Activated CD8-positive, alpha-beta T cell treated with anti-CD3 and anti-CD28 coated beads for 36 hours (primary cell): ENCODE data around the gene PLEK. TPM values are rescaled to one million over a fixed set of nuclear protein-coding genes. Genes with fewer than 3 reads are reported as not detected.

Experiments used
- ATAC-seq: fragments of 200-7000 bp; cut with Tn5 transposase; one replicate; pipeline ENCODE4 v1.10.0; 2021; ENCODE audit warnings: mild to moderate bottlenecking, moderate library complexity
- CTCF ChIA-PET: fragments of 350-600 bp; sonication (Branson Sonifier 250); formaldehyde crosslinking; loops from one replicate; lab custom pipeline; 2021; ENCODE audit warnings: antibody characterized with exemption; lab: Charles Lee
- POLR2A ChIA-PET: fragments of 350-600 bp; sonication (Branson Sonifier 250); formaldehyde crosslinking; loops from one replicate; lab custom pipeline; 2021; ENCODE audit warnings: antibody characterized with exemption; lab: Charles Lee
- DNase-seq: peaks from one replicate; pipeline ENCODE4 v3.0.0-alpha.2; 2020
- H3K27ac Mint-ChIP-seq: one replicate; pipeline ENCODE4 v1.8.0; 2021; ENCODE audit warnings: mild to moderate bottlenecking, mixed read lengths
- H3K27me3 Mint-ChIP-seq: one replicate; pipeline ENCODE4 v1.8.0; 2021; ENCODE audit warnings: mixed read lengths
- H3K36me3 Mint-ChIP-seq: one replicate; pipeline ENCODE4 v1.8.0; 2021; ENCODE audit warnings: low read depth, mixed read lengths
- H3K4me1 Mint-ChIP-seq: one replicate; pipeline ENCODE4 v1.8.0; 2021; ENCODE audit warnings: low read depth, mixed read lengths
- H3K4me3 Mint-ChIP-seq: one replicate; pipeline ENCODE4 v1.8.0; 2021; ENCODE audit warnings: mild to moderate bottlenecking, moderate library complexity, mixed read lengths
- H3K9me3 Mint-ChIP-seq: one replicate; pipeline ENCODE4 v1.8.0; 2021; ENCODE audit warnings: mixed read lengths
- CTCF ChIP-seq: fragments of 200-600 bp; IDR thresholded peaks from one replicate; pipeline ENCODE4 v1.8.0; 2022; ENCODE audit warnings: antibody characterized with exemption, mild to moderate bottlenecking
- intact Hi-C: fragments of 100-400 bp; cut with micrococcal nuclease; formaldehyde crosslinking; loops from one replicate; pipeline ENCODE4 v1.10.0; 2022
- total RNA-seq, 2 experiments: library from RNA; stranded (reverse); gene quantifications; one replicate each; pipeline ENCODE4 v1.2.3, GENCODE V29; 2021

Gene PLEK
- total RNA-seq, 2 experiments from 2014 or later: 4.8 to 6.0 TPM

- Mint-ChIP-seq H3K9me3 (peaks cover 11% of the 10 kb centered on the region), H3K27me3 (no peaks in the 10 kb centered on the region), H3K36me3 (no peaks in the 10 kb centered on the region), H3K4me3 (no peak overlapping the region), H3K4me1 (peaks cover 19% of the 10 kb centered on the region), H3K27ac (peak overlapping the region; percentile 40)
- ATAC-seq (no peak), DNase-seq (no peak)
- intact Hi-C loops: no loop called here
- no peak for TF ChIP-seq CTCF
- POLR2A ChIA-PET: no interaction called here
- CTCF ChIA-PET: interaction anchor here (0.8 kb wide), 1 partner anchor 22 kb away, joined by 4 read pairs; no protein-coding TSS in a partner anchor
Measured at GRCh38 chr2:68411397-68412126, 46.5 kb downstream of the PLEK start.

- no peak overlapping the region for H3K27ac Mint-ChIP-seq
- H3K27me3 Mint-ChIP-seq: no peaks in the 10 kb centered on the region
- ChIA-PET POLR2A (no interaction called here), CTCF (interaction anchor here (0.8 to 1.0 kb wide), 2 partner anchors 23 to 29 kb away, joined by 3 to 4 read pairs; no protein-coding TSS in a partner anchor)
- DNase-seq (no peak), ATAC-seq (no peak)
- no peaks in the 10 kb centered on the region for H3K36me3 Mint-ChIP-seq
- intact Hi-C loops: no loop called here
- no peak overlapping the region for H3K4me3 Mint-ChIP-seq
- peaks cover 8% of the 10 kb centered on the region for H3K9me3 Mint-ChIP-seq
- no peak for TF ChIP-seq CTCF
- H3K4me1 Mint-ChIP-seq: peaks cover 19% of the 10 kb centered on the region
Measured at GRCh38 chr2:68412127-68412819, 47.2 kb downstream of the PLEK start.

GRCh38 chr2:68413466-68413865 lies 48.4 kb downstream of the PLEK start:
- H3K27ac Mint-ChIP-seq: no peak overlapping the region
- intact Hi-C loops: no loop called here
- H3K9me3 Mint-ChIP-seq: no peaks in the 10 kb centered on the region
- DNase-seq: no peak
- no peaks in the 10 kb centered on the region for H3K27me3 Mint-ChIP-seq
- ATAC-seq: no peak
- TF ChIP-seq CTCF: no peak
- ChIA-PET POLR2A (no interaction called here), CTCF (interaction anchor here (1.0 to 1.2 kb wide), 2 partner anchors 28 kb away, joined by 3 read pairs; no protein-coding TSS in a partner anchor)
- no peaks in the 10 kb centered on the region for H3K36me3 Mint-ChIP-seq
- no peak overlapping the region for H3K4me3 Mint-ChIP-seq
- H3K4me1 Mint-ChIP-seq: peaks cover 25% of the 10 kb centered on the region

- DNase-seq (no peak), ATAC-seq (no peak)
- no peaks in the 10 kb centered on the region for H3K9me3 Mint-ChIP-seq
- no peak overlapping the region for H3K27ac Mint-ChIP-seq
- H3K4me3 Mint-ChIP-seq: no peak overlapping the region
- intact Hi-C loops: no loop called here
- POLR2A ChIA-PET: no interaction called here
- TF ChIP-seq CTCF: no peak
- peaks cover 25% of the 10 kb centered on the region for H3K4me1 Mint-ChIP-seq
- H3K27me3 Mint-ChIP-seq: no peaks in the 10 kb centered on the region
- CTCF ChIA-PET: interaction anchor here (1.0 to 1.2 kb wide), 4 partner anchors 9 to 54 kb away, joined by 3 read pairs; no protein-coding TSS in a partner anchor
- no peaks in the 10 kb centered on the region for H3K36me3 Mint-ChIP-seq
Measured at GRCh38 chr2:68414452-68414851, 49.4 kb downstream of the PLEK start.

- TF ChIP-seq CTCF: no peak
- intact Hi-C loops: no loop called here
- ATAC-seq: no peak
- Mint-ChIP-seq H3K27me3 (no peaks in the 10 kb centered on the region), H3K4me1 (peaks cover 25% of the 10 kb centered on the region), H3K4me3 (no peak overlapping the region), H3K9me3 (no peaks in the 10 kb centered on the region), H3K27ac (no peak overlapping the region), H3K36me3 (no peaks in the 10 kb centered on the region)
- no peak for DNase-seq
- ChIA-PET POLR2A (interaction anchor here (1.1 kb wide), 1 partner anchor 10 kb away, joined by 3 read pairs; no protein-coding TSS in a partner anchor), CTCF (interaction anchor here (0.8 to 1.2 kb wide), 6 partner anchors 9 to 55 kb away, joined by 3 read pairs; no protein-coding TSS in a partner anchor)
Measured at GRCh38 chr2:68414876-68415275, 49.8 kb downstream of the PLEK start.
